Cerebellar cortex (tissue), 1 donor: ENCODE results near the gene GALNT12.

ENCODE experiments used
- DNase-seq: peaks from one replicate; pipeline ENCODE4 v3.0.0-alpha.2; 2015; ENCODE audit warnings: low spot score

The GALNT12 gene

GRCh38 chr9:98783518-98784226, 23.8 kb upstream of the GALNT12 start:
- no peak for DNase-seq

- DNase-seq, result no peak
Measured at GRCh38 chr9:98784831-98785806, 22.4 kb upstream of the GALNT12 start.

GRCh38 chr9:98786750-98787510, 20.5 kb upstream of the GALNT12 start:
- DNase-seq, result no peak

- no peak for DNase-seq
Measured at GRCh38 chr9:98787766-98788335, 19.6 kb upstream of the GALNT12 start.

GRCh38 chr9:98789483-98790133, 17.9 kb upstream of the GALNT12 start:
- DNase-seq, result no peak

GRCh38 chr9:98790134-98790841, 17.2 kb upstream of the GALNT12 start:
- DNase-seq, result peak; percentile 53

GRCh38 chr9:98790842-98791607, 16.4 kb upstream of the GALNT12 start:
- DNase-seq, result peak; percentile 89

GRCh38 chr9:98791608-98792490, 15.6 kb upstream of the GALNT12 start:
- no peak for DNase-seq

GRCh38 chr9:98793031-98793430, 14.4 kb upstream of the GALNT12 start:
- peak; percentile 47 for DNase-seq

- peak; percentile 38 for DNase-seq
Measured at GRCh38 chr9:98794802-98795201, 12.7 kb upstream of the GALNT12 start.

GRCh38 chr9:98795295-98795955, 12.0 kb upstream of the GALNT12 start:
- no peak for DNase-seq

- peak; percentile 17 for DNase-seq
Measured at GRCh38 chr9:98795970-98796363, 11.5 kb upstream of the GALNT12 start.

- peak; percentile 69 for DNase-seq
Measured at GRCh38 chr9:98796364-98797101, 10.9 kb upstream of the GALNT12 start, which contains the start of gene ANKS6. Gene ANKS6 (minus strand): TSS chr9:98796555. CDS start chr9:98796491, 64 bp downstream.

- no peak for DNase-seq
Measured at GRCh38 chr9:98797491-98797890, 10.0 kb upstream of the GALNT12 start.

- no peak for DNase-seq
Measured at GRCh38 chr9:98798254-98798653, 9.2 kb upstream of the GALNT12 start.

GRCh38 chr9:98801561-98801960, 5.9 kb upstream of the GALNT12 start:
- DNase-seq, result peak; percentile 90

GRCh38 chr9:98801969-98802371, 5.5 kb upstream of the GALNT12 start:
- DNase-seq, result peak; percentile 54

GRCh38 chr9:98804083-98804482, 3.4 kb upstream of the GALNT12 start:
- no peak for DNase-seq
